SKM-1 treated with dmso at 0.1 percent for 144 hours (cell line): ENCODE results near the gene PSAP.
"Not testable (repeated sequence)": the region's sequence is repeated elsewhere in the genome, so short reads cannot be mapped to it uniquely, and the experiment has no call there.

Experiments
- DNase-seq: peaks from one replicate; lab custom pipeline; 2025; ENCODE audit not compliant: unreplicated experiment; lab: John Stamatoyannopoulos, UW

Gene PSAP

DNA sequence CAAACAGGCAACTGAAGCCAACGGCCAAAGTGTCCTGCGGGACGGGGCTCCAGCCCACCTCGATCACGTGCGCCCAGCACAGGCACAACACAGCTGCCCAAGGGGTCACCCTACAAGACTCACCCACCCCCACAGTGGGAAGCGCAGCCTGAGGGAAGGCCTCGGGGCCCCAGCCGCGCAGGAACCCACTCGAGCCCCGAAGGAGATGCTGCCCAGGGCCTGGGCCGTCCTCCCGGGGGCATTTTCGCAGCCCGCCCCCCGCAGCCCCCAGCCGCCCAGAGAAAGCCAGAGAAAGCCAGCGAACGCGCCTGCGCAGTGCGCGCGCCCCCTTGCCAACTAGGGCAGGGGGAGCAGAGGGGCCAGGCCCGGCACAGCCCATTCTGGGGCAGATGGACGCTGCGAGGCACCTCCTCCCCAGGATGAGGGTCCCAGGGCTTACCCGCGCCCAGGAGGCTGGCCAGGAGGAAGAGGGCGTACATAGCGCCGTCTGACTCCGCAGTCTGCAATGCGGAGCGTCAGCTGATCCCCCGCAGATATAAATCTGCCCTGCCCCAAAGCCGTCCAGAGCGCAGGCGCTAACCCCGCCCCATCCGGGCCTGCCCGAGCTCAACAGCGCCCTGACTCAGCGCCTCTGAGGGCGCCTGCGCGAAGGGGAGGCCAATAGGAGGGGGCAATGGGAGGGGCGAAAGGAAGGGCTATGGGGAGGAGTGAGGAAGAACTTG lies at the start of gene PSAP:
TSS of gene PSAP (minus strand) at position 509 of the 722 bp plus-strand sequence. CDS start at position 479, 30 bp downstream.
- peak; percentile 95 for DNase-seq

DNA sequence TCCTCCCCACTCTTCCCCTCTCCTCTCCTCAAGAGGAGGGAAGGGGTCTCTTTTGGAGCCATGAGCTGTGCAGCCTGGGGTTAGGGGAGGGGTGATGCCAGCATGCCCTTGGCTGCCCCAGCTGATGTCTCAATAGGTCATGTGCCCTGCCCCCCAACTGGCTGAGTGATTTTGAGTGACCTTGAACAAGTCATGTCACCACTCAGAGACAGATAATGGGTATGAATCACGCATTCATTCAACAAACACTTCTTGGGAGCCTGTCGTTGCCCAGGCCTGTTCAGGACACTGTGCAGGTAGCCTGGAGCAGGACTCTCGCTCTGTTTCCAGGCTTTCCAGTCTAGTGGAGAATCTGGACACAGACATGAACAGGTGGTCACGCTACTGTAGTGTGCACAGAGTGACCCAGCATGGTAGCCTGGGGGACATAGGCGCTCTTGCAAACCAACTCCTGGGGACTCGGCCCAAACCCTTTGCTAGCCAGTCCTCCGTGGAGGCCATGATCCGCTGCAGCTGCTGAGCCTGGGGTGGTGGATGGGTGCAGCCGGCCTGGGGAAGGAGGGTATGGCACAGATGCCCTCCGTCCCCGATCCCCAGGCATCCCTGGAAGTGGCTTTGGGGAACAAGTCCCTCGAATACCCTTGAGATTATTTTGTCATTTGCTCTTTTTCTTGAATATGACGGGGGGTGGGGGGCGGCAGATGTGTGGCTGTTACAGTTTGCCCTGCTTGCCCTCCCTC lies 49.6 kb upstream of the PSAP start:
- DNase-seq = no peak

DNA sequence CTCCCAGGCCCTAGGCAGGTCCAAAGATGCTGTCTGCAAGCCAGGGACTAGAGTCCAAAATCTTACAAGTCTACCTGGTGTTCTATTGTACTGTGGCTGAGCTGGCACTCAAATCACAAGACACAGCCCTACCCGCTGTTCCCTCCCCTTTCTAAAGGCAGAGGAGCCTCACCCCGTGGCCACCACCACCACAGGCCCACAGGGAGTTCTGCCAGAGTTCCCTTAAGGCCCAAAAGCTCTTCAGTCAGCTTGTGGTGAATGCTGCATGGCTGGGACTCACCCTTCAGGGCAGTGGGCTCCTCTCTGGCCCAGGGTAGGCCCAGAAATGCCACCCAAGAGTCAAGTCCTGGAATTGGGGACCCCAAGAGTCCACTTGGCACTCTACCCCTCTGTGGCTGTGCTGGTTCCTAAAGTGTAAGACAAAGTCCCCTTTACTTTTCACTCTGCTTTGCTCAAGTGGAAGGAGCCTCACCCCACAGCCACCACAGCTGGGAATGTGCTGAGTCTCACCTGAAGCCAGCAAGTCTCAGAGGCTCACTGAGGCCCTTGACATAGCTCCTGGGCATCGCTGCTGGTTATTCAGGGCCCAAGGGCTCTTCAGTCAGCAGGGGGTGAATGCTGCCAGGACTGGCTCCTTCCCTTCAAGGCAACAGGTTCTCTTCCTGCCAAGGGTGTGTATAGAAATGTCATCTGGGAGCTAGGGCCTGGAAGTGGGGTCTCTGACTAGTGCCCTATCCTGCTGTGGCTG lies 48.8 kb upstream of the PSAP start:
- no peak for DNase-seq

DNA sequence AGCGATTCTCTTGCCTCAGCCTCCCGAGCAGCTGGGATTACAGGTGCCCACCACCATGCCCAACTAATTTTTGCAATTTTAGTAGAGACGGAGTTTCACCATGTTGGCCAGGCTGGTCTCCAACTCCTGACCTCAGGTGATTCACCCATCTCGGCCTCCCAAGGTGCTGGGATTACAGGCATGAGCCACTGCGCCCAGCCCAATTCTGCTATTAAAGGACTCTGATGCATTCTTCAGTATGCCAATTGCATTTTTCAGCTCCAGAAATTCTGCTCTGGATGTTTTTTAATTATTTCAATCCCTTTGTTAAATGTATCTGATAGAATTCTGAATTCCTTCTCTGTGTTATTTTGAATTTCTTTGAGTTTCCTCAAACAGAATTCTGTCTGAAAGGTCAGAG lies 47.3 kb upstream of the PSAP start:
- not testable (repeated sequence) for DNase-seq

DNA sequence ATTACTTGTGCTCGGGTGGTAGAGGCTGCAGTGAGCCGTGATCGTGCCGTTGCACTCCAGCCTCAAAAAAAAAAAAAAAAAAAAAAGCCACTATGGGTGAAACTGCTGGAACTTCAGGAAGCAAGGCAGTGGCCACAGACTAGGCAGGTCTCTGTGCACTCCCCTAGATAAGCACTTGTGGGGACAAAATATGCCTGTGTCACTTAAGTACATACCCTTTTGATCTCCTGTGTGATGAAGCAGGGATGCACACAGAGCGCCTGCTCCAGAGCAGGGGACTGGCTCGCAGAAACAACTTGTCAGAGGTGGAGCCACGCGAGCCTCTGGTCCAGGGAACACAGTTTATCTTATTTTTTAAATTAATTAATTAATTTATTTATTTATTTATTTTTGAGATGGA lies 42.9 kb upstream of the PSAP start:
- no peak for DNase-seq

DNA sequence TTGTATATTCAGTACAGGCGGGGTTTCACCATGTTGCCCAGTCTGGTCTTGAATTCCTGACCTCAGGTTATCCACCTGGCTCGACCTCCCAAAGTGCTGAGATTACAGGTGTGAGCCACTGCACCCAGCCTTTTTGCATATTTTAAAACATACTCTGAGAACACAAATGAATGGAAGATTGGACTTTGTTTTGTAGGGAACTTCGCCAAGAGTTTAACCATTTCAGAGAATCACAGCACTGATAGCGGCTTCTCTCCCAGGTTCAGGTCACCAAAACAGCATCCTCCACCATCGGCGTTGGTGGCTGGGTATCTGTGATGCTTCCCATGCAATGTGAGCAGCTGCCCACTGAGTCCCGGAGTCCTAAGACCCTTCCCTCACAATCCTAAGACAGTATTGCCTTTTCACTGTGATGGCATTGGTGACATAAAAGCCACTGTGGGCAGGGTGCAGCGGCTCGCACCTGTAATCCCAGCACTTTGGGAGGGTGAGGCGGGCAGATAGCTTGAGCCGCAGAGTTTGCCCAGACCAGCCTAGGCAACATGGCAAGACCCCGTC lies 42.3 kb upstream of the PSAP start:
- DNase-seq = no peak

DNA sequence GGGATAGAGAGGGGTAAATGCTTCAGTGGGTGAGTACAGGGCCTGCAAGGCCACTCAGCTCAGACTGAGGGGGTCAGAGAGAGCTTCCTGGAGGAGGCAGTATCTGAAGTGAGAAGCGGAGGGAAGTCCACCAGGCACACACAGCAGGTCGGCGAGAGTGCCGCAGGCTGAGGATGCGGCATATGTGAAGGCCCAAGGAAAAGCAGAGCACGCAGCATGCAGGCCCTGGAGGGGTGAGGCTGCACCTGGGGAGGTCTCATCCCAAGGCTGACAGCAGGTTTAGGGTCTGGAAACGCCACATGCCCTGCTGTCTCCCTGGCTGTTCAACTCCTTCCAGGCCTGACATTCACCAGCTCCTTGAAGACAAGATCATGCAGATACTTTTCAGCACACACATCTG lies 40.4 kb upstream of the PSAP start:
- no peak for DNase-seq

DNA sequence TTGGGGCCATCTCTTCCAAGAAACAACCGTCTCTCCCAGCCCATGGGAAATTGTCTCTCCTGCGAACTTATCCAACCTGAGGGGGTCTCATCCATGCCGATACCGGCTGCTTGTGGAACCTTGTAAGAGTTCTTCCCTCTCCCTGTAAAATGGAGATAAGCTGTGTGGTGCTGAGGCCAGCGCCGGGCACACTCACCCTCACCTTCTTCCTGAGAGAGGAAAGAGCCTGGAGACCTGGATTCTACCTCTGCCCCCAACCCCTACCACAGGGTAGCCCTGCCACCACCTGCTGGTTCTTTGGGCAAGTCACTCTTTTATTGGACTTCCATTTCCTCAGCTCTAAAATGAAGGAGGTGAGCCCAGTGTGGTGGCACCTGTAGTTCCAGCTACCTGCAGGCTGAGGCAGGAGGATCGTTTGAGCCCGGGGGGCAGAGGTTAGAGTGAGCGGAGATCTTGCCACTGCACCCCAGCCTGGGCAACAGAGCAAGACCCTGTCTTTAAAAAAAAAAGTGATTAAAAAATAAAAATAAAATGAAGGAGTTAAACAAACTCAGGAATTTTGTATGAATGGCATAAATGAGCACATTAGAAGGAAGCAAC lies 38.4 kb upstream of the PSAP start:
- DNase-seq = no peak

DNA sequence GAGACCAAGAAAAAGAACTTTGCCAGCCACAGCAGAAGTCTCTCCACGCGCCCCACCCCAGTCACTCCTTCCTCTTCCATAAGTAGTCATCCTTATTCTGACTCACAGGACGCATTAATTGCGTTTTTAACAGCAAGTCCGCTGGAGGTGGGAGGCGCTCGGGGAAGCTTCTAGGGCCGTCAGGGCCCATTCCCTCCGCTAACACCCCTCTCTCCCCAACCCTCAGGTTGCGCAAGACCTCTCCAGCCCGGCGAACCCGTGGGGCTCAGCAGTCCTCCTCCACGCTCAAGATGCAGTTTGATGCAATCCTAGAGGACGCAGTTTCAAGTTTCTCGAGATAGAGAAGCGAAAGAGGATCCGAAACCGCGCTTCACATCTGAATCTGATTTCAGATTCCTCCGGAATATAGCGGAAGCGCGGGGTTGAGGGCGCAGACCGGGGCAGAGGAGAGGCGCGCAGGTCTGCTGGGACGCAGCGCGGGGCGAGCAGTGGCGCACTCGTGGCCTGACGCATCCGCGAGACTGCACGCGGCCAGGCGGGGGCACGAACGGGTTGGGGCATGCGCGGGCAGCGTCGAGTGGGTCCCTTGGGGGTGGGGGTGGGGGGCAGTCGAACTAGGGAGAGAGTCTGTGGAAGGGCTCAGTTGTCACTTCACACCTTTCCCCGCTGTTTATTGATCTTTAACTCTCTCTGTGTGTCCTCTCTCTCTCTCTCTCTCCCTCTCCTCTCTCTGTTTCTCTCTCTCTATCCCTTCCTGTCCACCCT lies 37.8 kb upstream of the PSAP start:
- peak; percentile 97 for DNase-seq

DNA sequence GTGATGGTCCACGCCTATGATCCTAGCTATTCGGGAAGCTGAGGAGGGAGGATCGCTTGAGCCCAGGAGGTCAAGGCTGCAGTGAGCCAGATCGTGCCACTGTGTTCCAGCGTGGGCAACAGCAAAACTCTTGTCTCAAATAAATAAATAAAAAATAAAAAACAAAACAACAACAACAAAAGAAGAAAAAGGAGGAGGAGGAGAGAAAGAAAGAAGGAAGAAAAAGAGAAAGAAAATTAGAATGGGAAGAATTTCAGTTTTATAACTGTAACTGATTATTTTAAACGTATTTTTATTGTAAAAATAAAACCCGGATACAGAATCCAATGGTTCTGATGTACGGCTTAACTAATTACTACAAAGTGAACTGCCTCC lies 37.2 kb upstream of the PSAP start:
- DNase-seq = no peak

DNA sequence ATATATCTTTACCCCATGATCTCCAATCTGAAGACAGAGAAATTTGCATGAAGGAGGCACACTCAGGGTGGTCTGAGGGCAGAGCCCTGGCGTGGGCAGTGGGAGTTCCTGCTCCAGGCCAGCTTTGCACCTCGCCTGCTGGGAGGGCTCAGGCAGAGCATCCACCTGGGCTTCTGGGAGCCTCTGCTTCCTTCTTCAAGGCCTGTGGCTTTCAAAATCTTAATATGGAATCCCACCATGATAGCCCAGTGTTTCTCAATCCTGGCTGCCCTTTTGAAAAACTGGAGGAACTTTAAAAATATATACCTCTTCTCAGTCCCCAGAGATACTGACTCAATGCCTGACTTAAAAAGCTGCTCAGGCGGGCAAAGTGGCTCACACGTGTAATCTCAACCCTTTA lies 36.7 kb upstream of the PSAP start:
- no peak for DNase-seq

DNA sequence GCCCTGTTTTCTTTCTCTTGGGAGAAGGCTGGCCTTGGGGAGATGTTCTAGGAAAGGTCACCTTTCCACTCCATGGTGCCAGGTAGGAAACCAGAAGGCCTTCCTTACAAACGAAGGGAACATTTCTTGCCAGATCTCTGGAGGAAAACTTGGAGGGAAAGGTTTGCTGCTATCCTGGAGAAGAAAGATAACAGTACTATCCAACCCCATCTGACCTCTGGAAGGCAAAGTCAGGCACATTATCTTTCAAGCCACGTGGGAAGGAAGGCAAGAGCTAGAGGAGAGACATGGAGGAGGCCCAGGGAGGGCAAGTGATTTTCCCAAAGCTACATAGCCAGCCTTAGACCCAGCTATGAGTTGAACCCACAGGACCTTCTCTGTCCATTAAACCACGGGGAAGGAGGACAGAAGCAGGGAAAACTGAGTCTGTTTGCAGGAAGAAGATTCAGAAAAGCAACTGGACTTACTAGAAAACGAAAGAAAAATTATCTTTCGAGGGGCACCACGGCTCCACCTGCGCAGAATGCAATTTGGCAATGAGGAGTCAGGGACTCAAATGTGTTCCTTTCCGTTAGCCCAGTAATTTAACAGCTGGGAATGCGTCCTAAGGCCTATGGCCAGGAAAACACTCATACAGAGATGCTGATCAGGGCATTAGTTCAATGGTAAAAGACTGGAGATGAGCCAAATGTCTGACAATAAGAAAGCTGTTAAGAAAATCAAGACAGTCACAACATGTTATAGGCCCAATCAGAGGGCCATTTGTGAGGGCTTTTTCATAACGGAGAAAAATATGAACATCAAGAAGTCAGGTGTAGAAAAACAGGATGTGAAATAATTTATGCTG lies 32.0 kb upstream of the PSAP start:
- no peak for DNase-seq

DNA sequence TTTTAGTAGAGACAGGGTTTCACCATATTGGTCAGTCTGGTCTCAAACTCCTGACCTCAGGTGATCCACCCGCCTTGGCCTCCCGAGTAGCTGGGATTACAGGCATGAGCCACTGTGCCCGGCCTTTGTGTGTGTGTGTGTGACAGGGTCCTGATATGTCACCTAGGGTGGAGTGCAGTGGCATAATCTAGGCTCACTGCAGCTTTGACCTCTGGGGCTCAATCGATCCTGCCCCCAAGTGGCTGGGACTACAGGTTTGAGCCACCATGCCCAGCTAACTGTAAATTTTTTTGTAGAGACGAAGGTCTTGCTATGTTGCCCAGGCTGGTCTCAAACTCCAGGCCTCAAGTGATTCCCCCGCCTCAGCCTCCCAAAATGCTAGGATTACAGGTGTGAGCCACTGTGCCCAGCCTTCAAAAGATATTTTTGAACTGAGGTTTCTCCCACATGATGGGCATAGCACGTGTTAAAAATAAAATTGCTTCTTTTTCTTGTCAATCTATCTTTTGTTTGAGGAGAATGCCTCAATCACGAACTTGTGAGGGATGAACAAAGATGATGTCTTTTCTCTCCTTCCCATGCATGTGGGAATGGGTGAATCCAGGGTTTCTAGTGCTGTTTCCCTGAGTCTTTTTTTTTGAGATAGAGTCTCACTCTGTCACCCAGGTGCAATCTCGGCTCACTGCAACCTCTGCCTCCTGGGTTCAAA lies 30.8 kb upstream of the PSAP start:
- DNase-seq = no peak

DNA sequence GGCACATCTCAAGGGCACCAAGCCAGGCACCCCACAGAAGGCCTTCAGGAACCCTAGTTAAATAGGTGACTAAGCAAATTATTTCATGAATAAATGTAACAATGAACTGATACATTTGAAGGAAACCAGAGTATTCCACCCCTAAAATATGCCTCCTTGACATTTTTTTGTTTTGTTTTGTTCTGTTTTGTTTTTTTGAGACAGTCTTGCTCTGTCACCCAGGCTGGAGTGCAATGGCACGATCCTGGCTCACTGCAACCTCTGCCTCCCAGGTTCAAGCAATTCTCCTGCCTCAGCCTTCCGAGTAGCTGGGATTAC lies 30.2 kb upstream of the PSAP start:
- not testable (repeated sequence) for DNase-seq

DNA sequence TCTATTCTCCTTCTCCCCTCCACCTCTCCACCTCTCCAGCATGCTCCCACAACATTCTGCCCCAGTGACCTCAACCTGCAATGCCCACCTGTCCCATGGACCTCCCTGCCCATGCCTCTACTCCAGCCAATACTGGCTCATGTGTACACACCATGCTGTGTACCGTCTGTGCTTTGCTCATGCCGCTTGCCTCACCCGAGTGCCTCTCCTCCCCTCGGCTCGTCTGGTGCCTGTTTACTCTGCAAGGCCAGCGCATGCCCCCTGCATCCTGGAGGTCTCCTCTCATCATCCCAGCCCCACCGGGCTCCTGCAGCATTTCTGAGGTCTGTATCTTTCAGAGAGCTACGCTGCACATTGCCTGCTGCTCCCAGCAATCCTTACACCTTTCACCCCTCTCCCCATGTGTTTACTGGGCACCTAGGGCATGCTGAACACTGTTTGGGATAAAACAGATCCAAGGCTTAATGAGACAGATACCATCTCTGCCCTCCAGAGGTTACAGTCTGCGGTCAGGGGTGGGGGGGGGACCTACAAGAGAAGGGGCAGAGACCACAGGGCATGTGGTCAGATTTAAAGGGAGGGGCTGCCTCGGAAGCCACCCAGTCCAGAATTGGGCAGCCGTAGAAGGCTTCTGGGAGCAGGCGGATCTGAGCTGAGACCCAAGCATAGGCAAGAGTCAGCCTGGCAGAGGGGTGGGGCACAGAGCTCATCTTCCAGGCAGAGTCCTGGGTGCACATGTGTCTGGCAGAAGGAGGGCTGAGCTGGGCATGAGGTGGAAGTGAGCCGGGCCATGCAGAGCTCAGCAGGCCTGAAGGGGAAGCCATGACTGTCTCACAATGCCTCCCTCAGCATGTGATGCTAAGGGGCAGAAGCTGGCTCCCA lies 29.6 kb upstream of the PSAP start:
- no peak for DNase-seq

DNA sequence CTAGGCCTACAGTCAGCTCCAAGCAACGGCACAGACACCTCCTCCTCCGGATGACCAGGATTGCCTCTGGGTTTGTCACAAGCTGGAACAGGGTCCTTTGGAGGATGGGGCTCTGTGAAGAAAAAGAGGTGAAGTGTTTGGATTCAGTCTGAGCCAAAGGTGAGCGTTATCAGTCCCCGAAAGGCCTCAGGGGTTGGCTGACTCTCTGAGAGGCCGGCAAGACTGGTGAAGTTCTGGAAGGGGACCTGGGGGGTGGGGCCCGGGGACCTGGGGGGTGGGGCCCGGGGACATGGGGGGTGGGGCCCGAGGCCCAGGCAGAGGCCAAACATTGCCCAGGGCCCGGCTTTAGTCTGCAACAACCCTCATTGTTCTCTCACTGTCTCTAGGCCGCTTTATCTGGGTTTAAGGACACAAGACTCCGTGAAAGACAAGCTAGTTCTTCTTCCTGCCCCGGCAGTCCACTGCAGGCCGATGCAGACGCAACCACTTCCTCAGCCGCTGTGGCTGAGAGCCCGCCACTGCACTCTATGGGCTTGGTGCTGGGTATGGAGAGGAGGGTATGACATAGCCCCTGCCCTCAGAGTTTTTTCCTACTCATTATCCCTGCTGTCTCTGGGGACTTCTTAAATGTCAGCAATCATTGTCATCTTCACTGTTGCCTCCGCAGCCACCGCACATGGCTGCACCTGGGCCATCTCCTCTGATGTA lies 27.4 kb upstream of the PSAP start:
- peak; percentile 65 for DNase-seq

DNA sequence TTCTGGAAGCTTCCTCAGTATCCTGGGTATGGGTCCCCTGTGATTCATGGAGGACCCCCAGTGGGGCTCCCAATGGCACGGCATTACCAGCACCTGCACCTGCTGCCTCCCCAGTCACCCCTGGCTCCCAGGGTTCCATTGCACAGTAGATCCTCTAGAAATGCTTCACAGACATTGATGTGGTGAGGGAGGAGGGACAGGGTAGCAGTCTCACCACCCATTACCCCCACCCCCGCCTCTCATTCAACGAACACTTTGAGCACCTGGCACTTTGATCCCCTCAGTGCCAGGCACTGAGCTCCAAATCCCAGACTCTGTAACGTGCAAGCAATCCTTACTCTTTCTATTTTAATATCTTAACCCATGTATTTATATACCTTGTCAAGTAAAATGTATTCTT lies 26.8 kb upstream of the PSAP start:
- DNase-seq = no peak
